HPDE6-E6E7 (cell line): Measurements from ENCODE around the gene MSH3.
"Not testable (repeated sequence)": the region's sequence is repeated elsewhere in the genome, so short reads cannot be mapped to it uniquely, and the experiment has no call there.

Source experiments
- DNase-seq: peaks from one replicate; pipeline ENCODE4 v3.0.0; 2011; ENCODE audit warnings: missing footprints; ENCODE audit errors: extremely low spot score

MSH3 gene

GRCh38 chr5:80706835-80707447 lies 52.5 kb downstream of the MSH3 start:
- no peak for DNase-seq

DNA sequence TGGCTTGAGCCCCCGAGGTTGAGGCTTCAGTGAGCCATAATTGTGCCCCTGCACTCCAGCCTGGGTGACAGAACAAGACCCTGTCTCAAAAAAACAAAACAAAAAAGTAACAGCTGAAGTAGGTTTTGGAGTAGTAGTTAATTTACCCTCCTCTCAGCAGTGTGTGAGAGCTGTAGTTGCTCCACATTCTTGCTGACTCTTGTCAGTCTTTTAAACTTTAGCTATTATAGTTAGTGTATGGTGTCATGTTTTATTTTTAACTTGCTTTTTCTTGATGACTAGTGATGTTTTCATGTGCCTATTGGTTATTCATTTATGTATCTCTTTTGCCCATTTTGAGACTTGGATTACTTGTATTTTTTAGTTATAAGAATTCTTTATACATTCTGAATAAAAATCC lies 53.2 kb downstream of the MSH3 start:
- DNase-seq = no peak

DNA sequence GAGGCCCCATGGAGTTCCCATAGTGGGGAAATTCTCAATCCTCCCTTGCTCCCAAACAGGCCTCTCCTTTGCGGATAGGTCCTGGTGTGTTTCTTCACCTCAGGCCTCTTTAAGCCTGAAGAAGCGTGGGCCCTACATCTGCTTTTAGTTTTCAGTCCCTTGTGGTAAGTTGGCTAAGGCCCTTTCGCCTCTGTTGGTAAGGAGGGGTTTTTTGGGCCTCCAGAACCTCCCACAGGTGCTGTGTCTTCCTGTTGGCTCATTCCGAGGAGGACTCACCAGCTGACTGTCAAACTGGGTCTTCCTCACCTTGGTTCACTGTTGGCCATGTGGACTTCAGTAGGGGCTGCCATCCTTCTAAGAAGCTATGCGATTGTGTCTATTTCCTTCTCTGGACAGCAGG lies 56.8 kb downstream of the MSH3 start:
- no peak for DNase-seq

DNA sequence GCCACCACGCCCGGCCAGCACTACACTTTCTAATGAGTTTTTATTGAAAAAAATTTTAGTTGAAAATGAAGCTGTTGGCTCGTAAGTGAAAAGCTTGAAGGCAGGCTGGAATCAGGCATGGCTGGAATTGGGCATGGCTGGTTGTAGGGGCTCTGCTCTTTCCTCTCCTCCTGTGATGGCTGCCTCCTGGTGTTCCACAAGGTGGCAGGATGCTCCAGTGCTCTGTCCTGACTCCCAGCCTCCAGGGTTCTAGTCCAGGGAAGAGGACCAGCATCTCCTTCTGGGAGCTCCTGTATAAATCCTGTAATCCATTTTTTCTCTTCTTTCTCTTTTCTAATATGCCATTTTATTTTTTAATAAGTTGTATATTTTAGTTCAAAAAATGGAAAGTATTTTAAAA lies 57.5 kb downstream of the MSH3 start:
- peak; percentile 25 for DNase-seq

DNA sequence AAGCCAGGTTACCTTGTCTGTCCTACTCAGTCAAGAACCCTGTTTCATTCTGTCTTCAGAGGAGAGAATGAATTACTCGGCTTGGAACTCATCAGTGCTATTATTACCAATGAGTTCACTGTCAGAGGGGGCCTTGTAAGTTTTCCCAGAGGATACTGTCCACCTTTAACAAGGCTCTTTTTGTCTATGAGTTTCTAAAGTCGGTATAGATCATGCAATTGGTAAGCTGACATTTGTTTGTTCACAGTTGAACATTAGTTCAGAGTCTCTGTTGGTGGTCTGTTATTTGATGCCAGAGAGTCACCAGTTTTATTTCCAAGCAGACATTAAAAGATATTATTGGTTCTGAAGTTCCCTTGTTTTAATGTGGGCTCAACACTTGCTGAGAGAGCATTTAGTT lies 58.5 kb downstream of the MSH3 start:
- DNase-seq = no peak

GRCh38 chr5:80713631-80714030 lies 59.2 kb downstream of the MSH3 start:
- DNase-seq = no peak

DNA sequence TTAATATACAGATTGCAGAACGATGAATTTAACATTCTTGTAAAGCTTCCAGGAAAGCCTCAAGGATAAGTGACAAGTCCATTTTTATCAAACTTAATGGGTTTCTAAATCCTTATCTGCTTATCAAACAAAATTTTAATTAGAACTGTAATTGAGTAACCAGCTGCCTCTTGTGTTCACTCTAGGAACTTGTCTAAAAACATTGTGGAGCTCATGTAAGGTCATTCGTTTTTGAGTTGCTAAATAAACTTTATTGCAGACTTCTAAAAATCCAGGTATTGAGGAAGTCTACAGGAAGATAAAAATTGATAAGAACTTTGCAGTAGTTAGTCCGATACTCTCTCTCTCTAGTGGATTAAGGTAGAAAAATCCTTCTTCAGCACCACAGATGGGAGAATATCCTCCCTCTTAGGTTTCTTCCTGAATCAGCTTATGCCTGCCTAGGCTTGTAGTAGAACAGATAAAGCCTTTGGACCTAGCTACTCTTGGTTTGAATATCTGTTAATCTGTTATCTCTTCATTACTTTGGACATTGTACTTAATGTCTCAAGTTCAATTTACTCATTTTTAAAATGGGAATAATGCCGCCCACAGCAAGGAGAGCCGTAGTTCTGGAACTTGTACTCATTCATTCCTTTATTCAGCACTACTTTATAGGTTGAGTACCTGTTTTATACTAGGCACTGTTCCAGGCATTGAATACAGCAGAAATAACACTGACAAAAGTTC lies 60.3 kb downstream of the MSH3 start:
- DNase-seq = no peak

GRCh38 chr5:80715887-80716286 lies 61.4 kb downstream of the MSH3 start:
- no peak for DNase-seq

GRCh38 chr5:80720181-80720580 lies 65.7 kb downstream of the MSH3 start:
- no peak for DNase-seq

DNA sequence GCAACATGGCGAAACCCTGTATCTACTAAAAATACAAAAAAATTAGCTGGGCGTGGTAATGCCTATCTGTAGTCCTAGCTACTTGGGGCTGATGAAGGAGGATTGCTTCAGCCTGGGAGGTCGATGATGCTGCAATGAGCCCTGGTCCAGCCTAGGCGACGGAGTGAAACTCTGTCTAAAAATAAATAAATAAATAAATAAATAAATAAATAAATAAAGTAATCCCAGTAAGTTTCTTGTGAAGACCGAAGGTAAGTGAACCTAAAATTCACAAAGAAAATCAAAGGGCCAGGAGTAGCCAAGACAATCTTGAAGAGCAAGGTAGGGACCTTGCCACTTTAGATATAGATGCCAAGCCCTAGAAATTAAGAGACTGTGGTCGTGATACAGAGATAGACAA lies 68.5 kb downstream of the MSH3 start:
- DNase-seq = no peak

- no peak for DNase-seq
Measured at GRCh38 chr5:80725446-80725845, 71.0 kb downstream of the MSH3 start.

DNA sequence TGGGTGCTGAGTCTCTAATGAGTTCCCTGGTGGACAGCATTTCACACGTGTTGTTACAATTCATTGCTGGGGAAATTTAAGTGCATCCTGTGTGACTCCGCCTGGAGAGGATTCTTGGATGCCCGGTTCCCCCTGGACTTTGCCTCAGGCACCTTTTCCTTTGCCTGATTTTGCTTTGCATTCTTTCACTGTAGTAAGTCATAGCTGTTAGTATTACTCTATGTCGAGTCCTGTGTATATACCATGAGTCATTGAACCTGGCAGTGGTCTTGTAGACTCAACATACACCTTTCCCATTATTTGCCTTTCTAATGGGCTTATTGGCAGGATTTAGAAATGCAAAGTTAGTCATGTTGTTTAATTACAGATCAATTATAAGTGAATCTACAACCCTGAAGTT lies 82.3 kb downstream of the MSH3 start:
- DNase-seq = peak; percentile 40

GRCh38 chr5:80738466-80738865 lies 84.0 kb downstream of the MSH3 start:
- DNase-seq = no peak

DNA sequence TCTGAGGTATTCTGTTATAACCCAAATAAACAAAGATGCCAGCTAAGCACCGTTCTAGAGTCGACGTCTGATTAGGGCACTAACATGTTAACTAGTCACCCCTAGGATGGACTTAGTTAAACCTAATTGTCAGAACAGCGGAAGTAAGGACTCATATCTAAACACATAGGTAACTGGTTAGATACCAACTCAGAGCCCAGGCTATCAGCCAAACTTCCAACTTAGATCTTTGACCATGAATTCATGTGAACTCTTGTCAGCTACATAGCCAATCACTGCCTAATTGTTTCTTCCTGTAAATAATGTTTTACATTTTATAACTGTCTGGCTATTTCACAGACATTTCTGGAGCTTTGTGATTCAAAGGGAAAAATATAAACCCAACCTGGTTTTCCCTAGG lies 84.6 kb downstream of the MSH3 start:
- no peak for DNase-seq

DNA sequence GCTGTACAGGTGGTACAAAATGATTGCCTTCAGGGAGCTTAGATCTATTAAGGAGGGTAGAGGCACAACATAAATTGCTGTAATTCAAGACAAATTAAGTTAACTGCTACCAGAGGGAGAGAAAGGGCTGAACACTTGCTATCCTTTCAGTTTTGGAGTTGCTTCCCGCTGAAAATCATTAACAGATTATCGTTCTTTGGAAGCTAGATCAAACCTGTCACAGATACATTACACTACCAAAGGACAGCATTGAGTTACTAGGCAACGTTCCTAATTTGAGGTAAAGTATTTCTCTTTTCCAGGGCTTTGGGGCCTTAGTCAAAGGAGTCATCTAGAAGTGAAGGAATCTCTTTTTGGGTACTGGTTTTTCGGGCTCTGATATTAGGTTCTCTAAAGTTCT lies 85.0 kb downstream of the MSH3 start:
- no peak for DNase-seq

GRCh38 chr5:80739898-80740297 lies 85.4 kb downstream of the MSH3 start:
- DNase-seq = no peak

DNA sequence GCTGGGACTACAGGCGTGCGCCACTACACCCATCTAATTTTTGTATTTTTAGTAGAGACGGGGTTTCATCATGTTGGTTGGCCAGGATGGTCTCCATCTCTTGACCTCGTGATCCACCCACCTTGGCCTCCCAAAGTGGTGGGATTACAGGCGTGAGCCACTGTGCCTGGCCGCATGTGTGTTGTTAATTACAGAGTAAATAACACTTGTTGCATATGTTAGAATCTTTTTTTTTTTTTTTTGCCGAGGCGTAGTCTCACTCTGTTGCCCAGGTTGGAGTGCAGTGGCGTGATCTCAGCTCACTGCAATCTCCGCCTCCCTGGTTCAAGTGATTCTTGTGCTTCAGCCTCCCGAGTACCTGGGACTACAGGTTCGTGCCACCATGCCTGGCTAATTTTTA lies 86.0 kb downstream of the MSH3 start:
- not testable (repeated sequence) for DNase-seq

DNA sequence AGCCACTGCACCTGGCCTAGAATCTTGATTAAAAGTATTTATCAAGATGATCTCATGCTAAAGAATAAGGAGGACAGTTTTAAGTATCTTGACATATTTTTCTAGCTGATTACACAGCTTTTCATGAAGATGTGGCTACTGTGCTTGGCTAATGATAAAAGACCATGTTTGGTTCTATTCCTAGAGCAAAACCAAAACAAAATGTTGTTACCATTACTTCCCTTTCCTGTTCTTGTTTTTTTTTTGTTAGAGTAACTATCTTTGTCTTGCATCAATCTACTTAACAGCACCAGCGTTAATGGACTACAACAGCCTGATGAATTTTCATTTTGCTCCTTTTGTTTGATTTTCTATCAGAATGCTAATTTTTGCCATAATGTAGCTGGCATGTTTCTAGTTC lies 86.5 kb downstream of the MSH3 start:
- no peak for DNase-seq

DNA sequence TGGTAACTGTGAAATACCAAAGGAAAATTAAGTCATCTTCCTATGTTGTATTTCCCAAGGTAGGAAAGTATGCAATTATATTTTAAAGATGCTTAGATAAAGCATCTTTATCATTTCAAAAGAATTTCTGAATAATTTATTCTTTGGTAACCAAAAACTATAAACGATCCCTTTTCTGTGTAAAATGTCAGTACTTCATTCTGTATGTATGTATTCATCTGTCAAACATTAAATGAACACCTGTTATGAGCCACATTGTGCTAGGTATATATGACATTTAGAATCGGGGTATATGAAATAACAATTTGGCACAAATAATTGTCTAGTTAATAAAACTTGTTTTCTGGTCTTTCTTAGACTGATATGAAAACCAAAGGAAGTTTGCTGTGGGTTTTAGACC lies 89.7 kb downstream of the MSH3 start:
- DNase-seq = no peak

- peak; percentile 62 for DNase-seq
Measured at GRCh38 chr5:80745490-80745889, 91.0 kb downstream of the MSH3 start.

GRCh38 chr5:80747922-80748321 lies 93.5 kb downstream of the MSH3 start:
- no peak for DNase-seq

DNA sequence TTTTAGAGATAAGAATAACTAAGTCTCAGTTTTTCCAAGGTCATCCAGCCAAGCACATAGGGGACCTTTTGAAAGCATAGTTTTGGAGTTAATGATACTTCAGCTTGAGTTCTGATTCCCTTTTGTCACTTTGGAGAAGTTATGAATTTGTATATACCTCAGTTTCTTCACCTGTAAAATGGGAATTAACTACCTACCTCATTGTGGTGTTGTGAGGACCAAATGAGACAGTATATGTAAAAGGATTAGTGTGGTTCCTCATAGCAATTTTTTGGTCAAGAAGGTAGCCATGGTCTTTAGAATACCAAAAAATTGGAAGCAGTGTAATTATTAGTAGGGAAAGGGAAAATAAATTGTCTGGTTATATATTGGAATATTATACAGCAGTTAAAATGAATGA lies 98.0 kb downstream of the MSH3 start:
- DNase-seq = no peak

- DNase-seq = no peak
Measured at GRCh38 chr5:80753712-80754111, 99.3 kb downstream of the MSH3 start.

GRCh38 chr5:80754900-80755299 lies 100.4 kb downstream of the MSH3 start:
- no peak for DNase-seq
